Lower lobe of right lung (tissue), 2 donors: ENCODE results near the gene CSMD2. TPM values are rescaled to one million over a fixed set of nuclear protein-coding genes. Genes with fewer than 3 reads are reported as not detected.

Source experiments
- ATAC-seq, 2 donors: fragments of 200-7000 bp; cut with Tn5 transposase; one replicate each; pipeline ENCODE4 v1.9.1; 2020 to 2022; ENCODE audit warnings: mild to moderate bottlenecking in 2 of 2, moderate library complexity in 2 of 2
- DNase-seq: peaks from one replicate; pipeline ENCODE4 v3.0.0-alpha.2; 2020
- H3K27ac ChIP-seq: fragments of 200-600 bp; one replicate; pipeline ENCODE4 v1.8.0; 2022
- H3K27me3 ChIP-seq: fragments of 200-600 bp; one replicate; pipeline ENCODE4 v1.8.0; 2022; ENCODE audit warnings: low read depth
- H3K36me3 ChIP-seq: fragments of 200-600 bp; one replicate; pipeline ENCODE4 v1.8.0; 2022; ENCODE audit warnings: mild to moderate bottlenecking
- H3K4me1 ChIP-seq: fragments of 200-600 bp; one replicate; pipeline ENCODE4 v1.8.0; 2022
- H3K4me3 ChIP-seq: fragments of 200-600 bp; one replicate; pipeline ENCODE4 v1.8.0; 2022; ENCODE audit warnings: mild to moderate bottlenecking
- H3K9me3 ChIP-seq: fragments of 200-600 bp; one replicate; pipeline ENCODE4 v1.8.0; 2022
- CTCF ChIP-seq: fragments of 200-600 bp; IDR thresholded peaks from one replicate; pipeline ENCODE4 v1.8.0; 2022; ENCODE audit warnings: antibody characterized with exemption, mild to moderate bottlenecking
- intact Hi-C: fragments of 100-400 bp; cut with DNase I; formaldehyde crosslinking; loops from one replicate; pipeline ENCODE4 v1.11.0; 2022
- total RNA-seq: library from RNA; stranded (reverse); fragmentation: NEBNext Ultra II Directional; extraction: Animal tissue kit (Norgen Biotek cat#: 25700); gene quantifications from one replicate; pipeline ENCODE4 v1.2.1, GENCODE V29; 2021
- donor health status: DM: no; HTN: yes; CAD: no; lungs with severe emphysema.

Gene CSMD2
- total RNA-seq, 1 donor from 2014 or later = 1.1 TPM

GRCh38 chr1:33768106-33768505 lies 396.9 kb downstream of the CSMD2 start:
- Histone ChIP-seq H3K9me3 (no peaks in the 10 kb centered on the region), H3K27ac (no peak overlapping the region), H3K27me3 (no peaks in the 10 kb centered on the region), H3K4me1 (no peaks in the 10 kb centered on the region), H3K36me3 (no peaks in the 10 kb centered on the region), H3K4me3 (no peak overlapping the region)
- intact Hi-C loops = no loop called here
- no peak for TF ChIP-seq CTCF
- ATAC-seq = no peak
- DNase-seq = no peak

- Histone ChIP-seq H3K4me3 (no peak overlapping the region), H3K36me3 (no peaks in the 10 kb centered on the region), H3K27ac (no peak overlapping the region), H3K4me1 (no peaks in the 10 kb centered on the region), H3K27me3 (no peaks in the 10 kb centered on the region), H3K9me3 (no peaks in the 10 kb centered on the region)
- DNase-seq = no peak
- intact Hi-C loops = no loop called here
- ATAC-seq = no peak
- no peak for TF ChIP-seq CTCF
Measured at GRCh38 chr1:33764149-33764548, 400.9 kb downstream of the CSMD2 start.

GRCh38 chr1:33763406-33763805 lies 401.6 kb downstream of the CSMD2 start:
- ATAC-seq = no peak

GRCh38 chr1:33762962-33763361 lies 402.1 kb downstream of the CSMD2 start:
- DNase-seq (no peak), ATAC-seq (no peak)
- no peak overlapping the region for H3K27ac ChIP-seq
- intact Hi-C loops = no loop called here
- H3K4me1 ChIP-seq = no peaks in the 10 kb centered on the region
- no peaks in the 10 kb centered on the region for H3K36me3 ChIP-seq
- no peaks in the 10 kb centered on the region for H3K9me3 ChIP-seq
- no peaks in the 10 kb centered on the region for H3K27me3 ChIP-seq
- H3K4me3 ChIP-seq = no peak overlapping the region
- TF ChIP-seq CTCF = no peak

More at GRCh38 chr1:33763406-33763805, 401.6 kb downstream of the CSMD2 start:
- Histone ChIP-seq H3K27ac (no peak overlapping the region), H3K27me3 (no peaks in the 10 kb centered on the region), H3K4me3 (no peak overlapping the region), H3K4me1 (no peaks in the 10 kb centered on the region), H3K9me3 (no peaks in the 10 kb centered on the region), H3K36me3 (no peaks in the 10 kb centered on the region)
- TF ChIP-seq CTCF = no peak
- no peak for DNase-seq
- intact Hi-C loops = no loop called here

GRCh38 chr1:33762109-33762830 lies 402.8 kb downstream of the CSMD2 start:
- DNase-seq (no peak), ATAC-seq (no peak)
- TF ChIP-seq CTCF = no peak
- Histone ChIP-seq H3K4me3 (no peak overlapping the region), H3K27me3 (no peaks in the 10 kb centered on the region), H3K4me1 (no peaks in the 10 kb centered on the region), H3K36me3 (no peaks in the 10 kb centered on the region), H3K27ac (no peak overlapping the region), H3K9me3 (no peaks in the 10 kb centered on the region)
- intact Hi-C loops = no loop called here
